Osteoblast (primary cell): ENCODE results near the gene KCNAB1. TPM values are rescaled to one million over a fixed set of nuclear protein-coding genes. Genes with fewer than 3 reads are reported as not detected.

ENCODE experiments used
- DNase-seq: peaks from one replicate; pipeline ENCODE4 v3.0.0; 2011; ENCODE audit warnings: low spot score, mixed read lengths; ENCODE audit not compliant: insufficient read length; ENCODE audit errors: missing footprints
- H2AFZ ChIP-seq: 2 replicates; pipeline ENCODE4 v1.6.0; 2011; ENCODE audit warnings: mild to moderate bottlenecking, low read length
- H3K27ac ChIP-seq: 2 replicates; pipeline ENCODE4 v1.5.1; 2011; ENCODE audit warnings: mild to moderate bottlenecking, low read depth, low read length, moderate library complexity
- H3K27me3 ChIP-seq: 2 replicates; pipeline ENCODE4 v1.6.0; 2012; ENCODE audit warnings: mild to moderate bottlenecking, control low read depth, inconsistent platforms, low read length, moderate library complexity; ENCODE audit not compliant: insufficient read depth
- H3K36me3 ChIP-seq: 2 replicates; pipeline ENCODE4 v1.5.1; 2011; ENCODE audit warnings: mild to moderate bottlenecking, low read length, control low read depth, moderate library complexity; ENCODE audit not compliant: insufficient read depth
- H3K4me1 ChIP-seq: 2 replicates; pipeline ENCODE4 v1.5.1; 2011; ENCODE audit warnings: mild to moderate bottlenecking, low read length, control low read depth, moderate library complexity; ENCODE audit not compliant: insufficient read depth
- H3K4me2 ChIP-seq: 2 replicates; pipeline ENCODE4 v1.6.0; 2011; ENCODE audit warnings: mild to moderate bottlenecking, low read length; ENCODE audit not compliant: insufficient read depth
- H3K4me3 ChIP-seq: fragments of 200-600 bp; sonication (generic); 3 replicates; pipeline ENCODE4 v1.5.1; 2012; ENCODE audit warnings: mild to moderate bottlenecking, low read length, inconsistent platforms; ENCODE audit not compliant: insufficient read depth
- H3K79me2 ChIP-seq: 2 replicates; pipeline ENCODE4 v1.6.0; 2012; ENCODE audit warnings: mild to moderate bottlenecking, low read length, control low read depth, inconsistent platforms; ENCODE audit not compliant: insufficient read depth
- H3K9me3 ChIP-seq: 2 replicates; pipeline ENCODE4 v1.5.1; 2011; ENCODE audit warnings: low read depth, low read length, control low read depth
- H4K20me1 ChIP-seq: 2 replicates; pipeline ENCODE4 v1.6.0; 2012; ENCODE audit warnings: mild to moderate bottlenecking, low read length, control low read depth; ENCODE audit not compliant: insufficient read depth
- total RNA-seq: library from RNA; depleted of rRNA; stranded (reverse); fragments of >200 nt; gene quantifications from 2 replicates; pipeline ENCODE4 v1.2.3, GENCODE V29; 2012
- TF ChIP-seq, protein P1 (sequence below): IDR thresholded peaks from 2 replicates; pipeline ENCODE4 v1.5.1; 2011; ENCODE audit warnings: mild to moderate bottlenecking, low read depth, low read length, moderate library complexity; ENCODE audit errors: extremely low read depth

Gene KCNAB1
- total RNA-seq, 1 donor, result 0.36 TPM

DNA sequence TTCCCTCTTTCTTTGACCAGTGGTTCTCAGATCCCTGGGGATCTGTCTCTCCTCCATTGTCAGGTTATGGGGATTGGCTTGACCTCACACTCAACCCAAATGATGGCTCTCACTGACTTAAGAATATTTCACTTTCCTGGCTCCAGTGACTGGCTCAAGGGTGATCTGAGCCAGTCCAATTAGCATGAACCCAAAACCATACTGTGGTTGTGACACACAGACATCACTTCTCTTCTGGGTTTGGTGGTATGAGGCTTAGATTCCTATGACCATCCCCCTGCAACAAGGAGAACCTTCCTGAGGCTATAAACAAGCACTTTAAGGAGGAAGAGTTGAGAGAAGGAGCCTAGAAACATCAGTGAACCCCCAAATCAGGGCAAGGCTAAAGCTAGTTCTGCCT, 85.8 kb downstream of the KCNAB1 start:
- H3K79me2 ChIP-seq, result no peaks in the 10 kb centered on the region
- no peaks in the 10 kb centered on the region for H3K36me3 ChIP-seq
- peak overlapping the region; percentile 75 for H3K27ac ChIP-seq
- no peaks in the 10 kb centered on the region for H4K20me1 ChIP-seq
- H3K4me3 ChIP-seq, result no peak overlapping the region
- no peaks in the 10 kb centered on the region for H3K27me3 ChIP-seq
- DNase-seq, result no peak
- H3K9me3 ChIP-seq, result no peaks in the 10 kb centered on the region
- H3K4me2 ChIP-seq, result no peak overlapping the region
- no peak overlapping the region for H2AFZ ChIP-seq
- peaks cover 34% of the 10 kb centered on the region for H3K4me1 ChIP-seq
- TF ChIP-seq, protein P1, sequence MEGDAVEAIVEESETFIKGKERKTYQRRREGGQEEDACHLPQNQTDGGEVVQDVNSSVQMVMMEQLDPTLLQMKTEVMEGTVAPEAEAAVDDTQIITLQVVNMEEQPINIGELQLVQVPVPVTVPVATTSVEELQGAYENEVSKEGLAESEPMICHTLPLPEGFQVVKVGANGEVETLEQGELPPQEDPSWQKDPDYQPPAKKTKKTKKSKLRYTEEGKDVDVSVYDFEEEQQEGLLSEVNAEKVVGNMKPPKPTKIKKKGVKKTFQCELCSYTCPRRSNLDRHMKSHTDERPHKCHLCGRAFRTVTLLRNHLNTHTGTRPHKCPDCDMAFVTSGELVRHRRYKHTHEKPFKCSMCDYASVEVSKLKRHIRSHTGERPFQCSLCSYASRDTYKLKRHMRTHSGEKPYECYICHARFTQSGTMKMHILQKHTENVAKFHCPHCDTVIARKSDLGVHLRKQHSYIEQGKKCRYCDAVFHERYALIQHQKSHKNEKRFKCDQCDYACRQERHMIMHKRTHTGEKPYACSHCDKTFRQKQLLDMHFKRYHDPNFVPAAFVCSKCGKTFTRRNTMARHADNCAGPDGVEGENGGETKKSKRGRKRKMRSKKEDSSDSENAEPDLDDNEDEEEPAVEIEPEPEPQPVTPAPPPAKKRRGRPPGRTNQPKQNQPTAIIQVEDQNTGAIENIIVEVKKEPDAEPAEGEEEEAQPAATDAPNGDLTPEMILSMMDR, result no peak

DNA sequence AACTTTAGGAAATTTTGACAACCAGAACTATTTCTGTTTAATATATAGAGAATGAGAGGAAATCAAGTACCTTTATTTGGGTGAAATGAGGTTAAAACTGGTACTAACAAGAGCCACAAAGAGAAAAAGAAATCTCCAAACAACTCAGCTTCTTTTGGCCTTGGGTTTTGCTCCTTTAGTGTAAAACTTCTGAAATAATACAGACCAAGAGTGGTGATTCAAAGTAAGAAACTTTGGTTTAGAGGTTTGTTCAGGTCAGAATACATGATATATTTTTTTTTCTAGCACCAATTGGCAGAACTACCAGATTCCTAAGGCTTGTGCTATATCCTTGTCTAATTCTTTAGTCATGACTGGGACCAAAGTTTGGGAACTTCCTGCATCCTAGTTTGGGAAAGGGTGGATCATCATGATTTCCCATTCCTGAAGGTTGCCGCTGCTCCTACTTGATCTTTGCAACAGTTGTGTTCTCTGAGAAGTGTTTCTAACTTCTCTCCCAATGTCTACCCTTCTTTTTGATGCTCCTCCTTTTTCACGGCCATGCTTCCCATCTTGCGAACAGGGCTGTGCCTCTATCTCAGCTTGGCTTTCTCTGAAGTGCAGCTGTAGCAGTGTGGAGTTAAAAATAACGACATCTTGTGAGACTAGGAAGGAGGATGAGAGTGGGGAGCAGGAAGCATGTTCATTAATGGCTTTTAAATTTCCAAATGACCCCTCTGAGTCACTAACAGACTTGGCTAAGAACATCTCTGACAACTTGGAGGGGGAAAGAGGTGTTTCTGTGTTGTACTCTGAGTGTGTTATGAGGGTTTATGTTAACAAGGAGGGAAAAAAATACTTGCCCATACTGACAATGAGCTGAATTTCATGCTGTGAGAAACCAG, 87.7 kb downstream of the KCNAB1 start:
- peak overlapping the region; percentile 75 for H3K27ac ChIP-seq
- DNase-seq, result peak; percentile 83

DNA sequence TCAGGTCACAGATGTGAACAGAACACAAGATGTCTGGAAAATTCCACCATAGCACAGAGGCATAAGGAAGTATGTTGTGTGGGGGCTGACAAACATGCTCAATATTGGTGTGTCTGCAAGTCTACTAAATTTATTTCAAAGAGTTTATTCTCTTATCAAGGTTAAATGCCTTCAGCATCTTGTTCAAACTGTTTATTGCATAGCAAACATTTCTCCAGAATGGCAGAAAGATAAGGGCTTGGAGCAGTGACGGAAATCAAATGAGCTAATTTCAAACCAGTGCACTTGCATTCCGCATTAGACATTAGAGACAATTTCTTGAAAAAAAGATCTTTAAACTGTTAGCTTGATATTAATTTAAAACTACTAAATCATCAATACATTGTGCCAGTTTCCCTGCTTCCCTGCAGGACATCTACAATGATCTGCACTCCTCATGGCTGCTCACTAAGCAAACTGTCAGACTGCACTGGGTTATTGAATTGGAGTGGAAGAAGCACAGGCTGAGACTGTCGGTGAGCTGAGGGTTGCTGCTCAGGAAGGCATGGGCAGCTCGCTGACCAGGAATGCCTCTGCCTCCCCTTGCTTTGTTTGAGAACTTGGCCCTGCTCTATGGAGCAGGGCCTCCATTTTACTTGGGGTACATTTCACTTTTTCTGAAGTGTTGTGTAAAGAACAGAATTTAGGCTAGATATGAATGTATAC, 89.4 kb downstream of the KCNAB1 start:
- H3K36me3 ChIP-seq, result no peaks in the 10 kb centered on the region
- H3K4me2 ChIP-seq, result no peak overlapping the region
- H3K4me1 ChIP-seq, result peaks cover 34% of the 10 kb centered on the region
- no peak overlapping the region for H3K27ac ChIP-seq
- H2AFZ ChIP-seq, result no peak overlapping the region
- no peak overlapping the region for H3K4me3 ChIP-seq
- H4K20me1 ChIP-seq, result no peaks in the 10 kb centered on the region
- H3K79me2 ChIP-seq, result no peaks in the 10 kb centered on the region
- TF ChIP-seq, protein P1, result no peak
- no peaks in the 10 kb centered on the region for H3K9me3 ChIP-seq
- no peak for DNase-seq
- H3K27me3 ChIP-seq, result no peaks in the 10 kb centered on the region

More for the DNA sequence above, 87.7 kb downstream of the KCNAB1 start:
- Histone ChIP-seq H3K4me3 (peak overlapping the region; percentile 1), H3K4me1 (peaks cover 40% of the 10 kb centered on the region), H2AFZ (peak overlapping the region; percentile 7), H3K27me3 (no peaks in the 10 kb centered on the region), H3K9me3 (no peaks in the 10 kb centered on the region), H3K79me2 (no peaks in the 10 kb centered on the region), H3K4me2 (peak overlapping the region; percentile 44), H3K36me3 (no peaks in the 10 kb centered on the region), H4K20me1 (no peaks in the 10 kb centered on the region)
- TF ChIP-seq, protein P1, result no peak

DNA sequence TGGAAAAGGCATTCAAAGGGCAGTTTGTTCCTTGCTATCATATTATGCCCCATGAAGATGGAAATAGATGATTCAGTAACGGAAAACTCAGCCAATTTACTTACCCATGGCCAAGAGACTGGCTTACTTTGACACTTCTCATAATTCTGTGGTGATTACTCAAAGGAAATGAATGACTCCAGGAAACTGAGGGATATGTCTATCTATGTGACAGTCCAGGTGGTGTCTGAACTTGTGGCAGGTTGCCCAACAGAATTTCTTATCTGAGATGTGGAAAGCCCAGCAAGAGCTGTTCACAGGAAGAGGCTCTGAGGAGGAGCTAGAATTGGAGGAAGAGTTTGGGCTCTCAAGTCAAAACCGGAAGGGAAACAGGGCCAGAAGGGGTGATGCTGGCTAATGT, 91.2 kb downstream of the KCNAB1 start:
- H3K4me2 ChIP-seq, result no peak overlapping the region
- H3K27me3 ChIP-seq, result no peaks in the 10 kb centered on the region
- DNase-seq, result no peak
- H3K4me1 ChIP-seq, result peaks cover 26% of the 10 kb centered on the region
- no peak overlapping the region for H2AFZ ChIP-seq
- H3K27ac ChIP-seq, result no peak overlapping the region
- no peaks in the 10 kb centered on the region for H3K79me2 ChIP-seq
- H3K4me3 ChIP-seq, result no peak overlapping the region
- H3K36me3 ChIP-seq, result no peaks in the 10 kb centered on the region
- no peaks in the 10 kb centered on the region for H3K9me3 ChIP-seq
- TF ChIP-seq, protein P1, result no peak
- no peaks in the 10 kb centered on the region for H4K20me1 ChIP-seq
